GM18867 (cell line): Measurements from ENCODE around the gene CD14.
A peak's percentile ranks its signal among the peaks of the same experiment; 100 is the strongest.
"Not testable (repeated sequence)": the region's sequence is repeated elsewhere in the genome, so short reads cannot be mapped to it uniquely, and the experiment has no call there.

Experiments used
- ATAC-seq: cut with Tn5 transposase; IDR thresholded peaks from one replicate; pipeline ENCODE4 v1.9.1; 2021; ENCODE audit warnings: mild to moderate bottlenecking, moderate library complexity; ENCODE audit not compliant: unreplicated experiment

The CD14 gene

DNA sequence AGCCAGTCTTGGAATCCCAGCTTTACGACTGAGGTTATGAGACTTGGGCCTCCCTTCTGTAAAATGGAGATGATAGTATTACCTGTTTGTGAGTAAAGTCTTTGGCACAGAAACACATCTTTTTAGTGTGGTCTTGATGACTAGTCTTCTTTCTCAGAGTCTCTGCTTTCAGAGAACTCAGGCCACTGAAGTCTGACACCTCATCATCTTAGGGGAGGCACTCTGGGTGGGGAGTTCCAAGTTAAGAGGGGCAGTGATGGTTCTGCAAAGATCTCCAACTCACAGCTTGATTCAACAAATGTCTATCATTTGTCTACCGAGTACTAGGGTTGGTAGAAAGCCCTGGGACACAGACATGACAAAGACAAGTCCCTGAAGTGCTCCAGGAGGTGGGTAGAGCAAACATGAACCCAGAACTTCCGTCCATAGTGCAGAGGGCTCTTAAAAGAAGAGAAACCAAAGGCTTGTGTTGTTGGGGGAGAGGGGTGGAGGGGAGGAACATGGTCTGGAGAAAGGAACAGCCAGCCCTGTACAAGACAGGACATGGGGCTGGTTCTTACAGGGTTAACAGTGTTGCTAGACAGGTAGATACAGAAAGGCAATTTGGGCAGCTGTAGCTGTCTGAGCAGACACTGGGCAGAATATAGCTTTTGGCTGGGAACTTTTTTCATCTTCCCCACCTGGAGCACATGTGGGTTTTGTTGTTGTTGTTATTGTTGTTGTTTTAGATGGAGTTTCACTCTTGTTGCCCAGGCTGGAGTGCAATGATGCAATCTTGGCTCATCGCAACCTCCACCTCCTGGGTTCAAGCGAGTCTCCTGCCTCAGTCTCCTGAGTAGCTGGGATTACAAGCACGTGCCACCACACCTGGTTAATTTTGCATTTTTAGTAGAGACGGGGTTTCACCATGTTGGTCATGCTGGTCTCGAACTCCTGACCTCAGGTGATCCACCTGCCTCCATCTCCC, 2.6 kb upstream of the CD14 start:
- no peak for ATAC-seq

DNA sequence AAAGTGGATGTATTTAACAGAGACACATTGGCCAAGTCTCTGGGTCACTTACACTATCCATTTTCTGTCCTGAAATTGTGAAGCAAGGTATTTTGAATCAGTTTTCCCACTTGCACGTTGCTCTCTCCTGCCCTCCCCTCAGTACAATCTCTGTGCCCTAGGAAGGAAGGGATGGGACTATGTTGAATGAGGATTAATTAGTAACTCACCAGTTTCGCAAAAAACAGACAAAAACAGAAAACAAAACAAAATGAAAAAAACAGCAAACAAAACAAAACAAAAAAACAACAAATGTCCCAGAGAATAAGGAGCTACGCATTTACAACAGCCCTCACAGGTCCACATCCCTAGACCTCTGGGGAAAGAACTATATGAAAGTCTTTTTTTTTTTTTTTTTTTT, 1.1 kb upstream of the CD14 start:
- no peak for ATAC-seq

DNA sequence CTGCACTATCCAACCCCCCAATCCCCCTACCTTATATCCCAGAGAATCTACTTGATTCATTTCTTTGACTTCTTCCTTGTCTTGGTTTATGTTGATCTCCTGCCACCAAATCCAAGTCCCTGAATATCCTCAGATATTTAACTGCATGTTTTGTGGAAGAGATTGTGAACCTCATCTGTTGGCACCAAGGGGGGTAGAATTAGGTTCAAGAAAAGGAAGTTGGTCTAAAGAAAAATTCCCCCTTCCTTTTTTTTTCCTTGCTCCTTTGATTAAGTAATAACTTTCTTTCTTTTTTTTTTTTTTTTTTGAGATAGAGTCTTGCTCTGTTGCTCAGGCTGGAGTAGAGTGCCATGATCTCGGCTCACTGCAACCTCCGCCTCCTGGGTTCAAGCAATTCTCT, 526 bp upstream of the CD14 start:
- no peak for ATAC-seq

DNA sequence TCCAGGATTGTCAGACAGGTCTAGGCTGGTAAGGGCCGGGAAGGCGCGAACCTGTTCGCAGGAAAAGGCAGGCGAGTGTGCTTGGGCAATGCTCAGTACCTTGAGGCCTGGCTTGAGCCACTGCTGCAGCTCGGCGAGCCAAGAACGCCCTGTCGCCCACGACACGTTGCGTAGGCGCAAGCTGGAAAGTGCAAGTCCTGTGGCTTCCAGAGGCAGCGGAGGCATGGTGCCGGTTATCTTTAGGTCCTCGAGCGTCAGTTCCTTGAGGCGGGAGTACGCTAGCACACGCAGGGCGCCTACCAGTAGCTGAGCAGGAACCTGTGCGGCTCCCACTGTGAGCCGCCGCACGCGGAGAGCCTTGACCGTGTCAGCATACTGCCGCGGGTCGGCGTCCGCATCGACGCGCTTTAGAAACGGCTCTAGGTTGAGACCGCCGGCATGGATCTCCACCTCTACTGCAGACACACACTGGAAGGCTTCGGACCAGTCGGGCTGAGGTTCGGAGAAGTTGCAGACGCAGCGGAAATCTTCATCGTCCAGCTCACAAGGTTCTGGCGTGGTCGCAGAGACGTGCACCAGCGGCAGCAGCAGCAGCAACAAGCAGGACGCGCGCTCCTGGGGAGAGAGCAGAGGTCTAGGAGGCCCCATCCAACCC, 482 bp downstream of the CD14 start:
- ATAC-seq = peak; percentile 58

DNA sequence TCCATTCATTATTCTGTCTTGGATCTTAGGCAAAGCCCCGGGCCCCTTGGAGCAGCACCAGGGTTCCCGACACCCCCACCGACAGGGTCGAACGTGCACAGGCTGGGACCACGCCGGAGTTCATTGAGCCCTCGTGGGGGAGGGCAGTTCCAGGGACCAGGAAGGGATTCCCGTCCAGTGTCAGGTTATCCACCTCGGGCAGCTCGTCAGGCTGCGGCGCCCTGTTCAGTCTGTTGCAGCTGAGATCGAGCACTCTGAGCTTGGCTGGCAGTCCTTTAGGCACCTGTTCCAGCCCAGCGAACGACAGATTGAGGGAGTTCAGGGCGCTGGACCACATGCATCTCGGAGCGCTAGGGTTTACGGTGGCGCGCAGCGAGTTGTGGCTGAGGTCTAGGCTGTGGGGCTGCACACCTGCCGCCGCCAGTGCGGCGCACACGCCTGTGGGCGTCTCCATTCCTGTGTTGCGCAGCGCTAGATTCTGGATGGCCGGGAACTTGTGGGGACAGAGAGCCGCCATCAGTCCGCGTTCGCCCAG, 1.1 kb downstream of the CD14 start:
- ATAC-seq = peak; percentile 31

DNA sequence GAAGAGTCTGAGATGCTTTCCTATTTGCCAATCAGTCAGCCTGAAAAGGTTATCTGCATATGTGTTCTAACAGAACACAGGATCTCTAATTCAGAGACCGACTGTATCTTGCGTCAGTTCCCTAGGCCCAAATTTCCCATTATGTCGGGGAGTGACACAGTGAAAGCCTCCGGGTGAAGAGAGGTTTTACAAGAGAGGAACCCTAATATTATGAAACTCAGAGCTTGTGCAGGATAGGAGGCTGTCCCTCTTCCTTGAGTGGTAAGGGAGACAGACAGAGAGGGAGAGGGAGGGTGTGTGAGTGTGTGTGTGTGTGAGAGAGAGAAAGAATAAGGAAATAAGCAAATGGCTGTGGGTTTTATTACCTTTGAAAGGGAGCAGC, 1.9 kb downstream of the CD14 start:
- ATAC-seq = no peak

DNA sequence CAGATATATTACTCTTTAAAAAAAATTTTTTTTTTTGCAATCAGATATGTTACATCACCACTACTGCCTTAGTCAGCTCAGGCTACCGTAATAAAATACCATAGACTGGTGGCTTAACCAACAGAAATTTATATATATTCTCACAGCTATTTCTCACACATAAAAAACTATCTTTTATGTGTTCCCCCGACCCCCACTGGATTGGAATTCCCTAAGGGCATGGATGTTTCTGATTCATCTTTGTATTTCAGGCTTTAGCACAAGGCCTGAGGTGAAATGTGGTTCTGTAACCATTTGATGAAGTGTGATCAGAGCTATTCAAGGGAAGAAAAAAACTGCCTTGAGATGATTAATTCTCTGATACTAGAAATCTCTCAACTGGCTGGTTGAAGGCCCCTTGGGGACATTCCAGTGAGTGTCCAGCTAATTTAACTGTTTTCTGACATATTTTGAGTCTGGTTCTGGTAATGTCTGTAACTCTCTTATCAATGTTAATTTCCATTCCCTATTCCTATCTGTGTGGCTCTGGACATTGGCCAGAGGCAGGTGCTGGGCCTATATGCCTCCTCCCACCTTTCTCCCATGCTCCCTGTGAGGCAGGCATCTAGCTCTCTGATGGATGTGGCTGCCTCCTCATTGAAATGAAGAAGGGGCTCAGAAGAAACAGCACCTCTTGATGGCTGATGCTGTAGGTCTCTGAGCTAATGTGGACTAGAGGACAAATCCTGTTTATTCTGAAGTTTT, 2.5 kb downstream of the CD14 start:
- ATAC-seq = no peak

DNA sequence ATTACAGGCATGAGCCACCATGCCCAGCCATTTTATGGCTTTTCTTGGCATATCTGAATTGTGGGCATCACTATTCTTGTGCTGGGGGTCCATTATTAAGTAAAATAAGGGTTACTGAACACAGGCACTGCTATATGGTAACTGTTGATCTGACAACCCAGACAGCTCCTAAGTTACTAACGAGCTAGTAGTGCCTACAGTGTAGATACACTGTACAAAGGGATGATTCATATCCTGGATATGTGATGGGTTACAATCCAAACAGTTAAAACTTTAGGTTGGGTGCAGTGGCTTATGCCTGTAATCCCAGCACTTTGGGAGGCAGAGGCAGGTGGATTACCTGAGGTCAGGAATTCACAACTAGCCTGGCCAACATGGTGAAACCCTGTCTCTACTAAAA, 4.3 kb downstream of the CD14 start:
- no peak for ATAC-seq

DNA sequence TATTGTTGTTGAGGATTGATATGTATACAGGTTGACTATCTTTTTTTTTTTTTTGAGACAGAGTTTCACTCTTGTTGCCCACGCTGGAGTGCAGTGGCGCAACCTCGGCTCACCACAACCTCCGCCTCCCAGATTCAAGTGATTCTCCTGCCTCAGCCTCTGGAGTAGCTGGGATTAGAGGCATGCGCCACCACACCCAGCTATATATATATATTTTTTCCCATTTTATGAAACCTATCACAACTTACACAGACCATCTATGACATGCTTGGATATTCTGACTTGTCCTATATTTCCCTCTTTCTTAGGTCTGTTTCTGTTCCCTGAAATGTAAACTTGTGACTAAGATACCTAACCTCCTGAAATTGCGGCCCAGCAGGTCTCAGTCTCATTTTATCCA, 5.0 kb downstream of the CD14 start:
- ATAC-seq = no peak

DNA sequence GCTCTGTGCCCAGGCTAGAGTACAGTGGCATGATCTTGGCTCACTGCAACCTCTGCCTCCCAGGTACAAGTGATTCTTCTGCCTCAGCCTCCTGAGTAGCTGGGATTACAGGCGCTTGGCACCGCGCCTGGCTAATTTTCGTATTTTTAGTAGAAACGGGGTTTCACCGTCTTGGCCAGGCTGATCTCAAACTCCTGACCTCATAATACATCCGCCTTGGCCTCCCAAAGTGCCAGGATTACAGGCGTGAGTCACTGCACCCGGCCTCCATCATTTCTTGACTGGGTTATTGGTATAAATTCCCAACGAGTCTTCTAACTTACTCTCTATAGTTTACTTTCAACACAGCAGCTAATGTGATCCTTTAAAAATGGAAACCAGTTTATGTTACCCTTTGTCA, 8.1 kb downstream of the CD14 start:
- ATAC-seq = not testable (repeated sequence)

DNA sequence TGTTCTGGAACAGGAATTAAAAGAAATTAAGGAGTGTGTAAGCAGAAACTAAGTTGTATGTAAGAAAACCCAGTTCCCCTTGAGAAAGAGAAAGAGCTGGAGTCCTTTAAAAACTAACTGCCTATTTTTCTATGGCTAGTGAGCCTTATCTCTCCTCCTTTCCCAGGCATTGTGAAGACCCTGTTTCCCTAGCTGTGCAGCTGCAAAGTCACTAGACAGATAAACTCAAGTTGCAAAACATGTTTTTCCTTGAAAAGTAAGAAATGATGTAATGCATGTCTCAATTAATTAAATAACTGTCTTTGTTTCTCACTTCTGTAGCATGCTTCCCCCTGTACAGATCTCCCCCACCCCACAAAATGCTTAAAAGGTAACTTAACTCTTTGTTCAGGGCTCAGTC, 9.9 kb downstream of the CD14 start:
- not testable (repeated sequence) for ATAC-seq

DNA sequence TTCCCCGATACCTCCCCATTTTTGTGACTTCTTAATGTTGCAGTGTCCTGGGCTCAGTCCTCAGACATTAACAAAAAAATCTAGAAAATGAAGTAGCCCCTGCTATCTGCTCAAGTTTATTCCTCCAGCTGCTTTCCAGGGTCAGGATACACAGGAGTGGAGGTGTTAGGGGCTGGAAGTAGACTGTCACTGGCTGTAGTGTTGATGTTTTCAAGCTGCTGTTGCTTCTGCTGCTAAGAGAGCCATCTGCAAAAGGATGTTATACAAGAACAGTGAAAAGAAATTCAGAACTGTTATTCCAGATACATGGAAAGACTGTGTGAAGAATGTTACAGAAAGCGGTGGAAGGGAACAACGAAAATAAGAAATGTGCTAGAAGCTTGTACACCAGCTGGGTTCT, 10.7 kb downstream of the CD14 start:
- no peak for ATAC-seq

DNA sequence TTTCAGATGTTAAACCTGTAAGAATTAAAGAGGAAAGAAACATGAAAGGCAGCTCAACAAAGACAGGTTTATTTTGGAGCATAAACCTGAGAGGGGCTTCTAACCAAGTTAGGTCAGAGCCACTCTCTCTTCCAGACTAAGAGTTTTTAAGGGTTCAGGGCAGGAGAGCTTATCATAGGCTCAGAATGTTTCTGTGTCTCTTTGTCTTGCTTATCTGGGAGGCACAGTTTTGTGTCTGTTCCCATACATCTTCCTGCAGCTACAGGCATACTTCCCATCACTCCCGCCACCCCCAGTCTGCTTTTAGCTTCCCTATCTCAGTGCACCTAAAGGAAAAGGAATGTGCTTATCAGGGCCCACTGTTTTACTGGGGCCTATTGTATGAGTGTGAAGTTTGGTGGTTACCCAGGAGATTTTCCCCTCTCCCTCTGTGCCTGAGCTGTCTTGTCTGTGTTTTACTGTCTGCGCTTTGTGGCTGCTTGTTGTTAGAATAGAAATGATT, 21.9 kb downstream of the CD14 start:
- ATAC-seq = no peak

DNA sequence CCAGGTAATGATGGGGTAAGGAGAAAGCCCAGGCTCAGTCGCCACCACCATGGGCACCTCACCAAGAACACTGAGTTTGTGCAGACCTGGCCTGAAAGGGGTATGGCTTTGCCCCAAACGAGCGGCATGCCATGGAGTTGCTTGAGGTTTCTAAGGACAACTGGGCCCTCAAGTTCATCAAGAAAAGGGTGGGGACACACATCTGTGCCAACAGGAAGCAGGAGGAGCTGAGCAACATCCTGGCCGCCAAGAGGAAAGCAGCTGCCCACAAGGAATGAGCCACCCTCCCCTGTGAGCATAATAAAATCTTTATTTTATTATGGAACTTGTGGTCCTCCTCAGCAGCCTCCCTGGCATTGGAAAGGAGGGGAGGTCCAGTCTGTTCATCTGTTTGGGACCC, 23.8 kb downstream of the CD14 start:
- ATAC-seq = no peak

DNA sequence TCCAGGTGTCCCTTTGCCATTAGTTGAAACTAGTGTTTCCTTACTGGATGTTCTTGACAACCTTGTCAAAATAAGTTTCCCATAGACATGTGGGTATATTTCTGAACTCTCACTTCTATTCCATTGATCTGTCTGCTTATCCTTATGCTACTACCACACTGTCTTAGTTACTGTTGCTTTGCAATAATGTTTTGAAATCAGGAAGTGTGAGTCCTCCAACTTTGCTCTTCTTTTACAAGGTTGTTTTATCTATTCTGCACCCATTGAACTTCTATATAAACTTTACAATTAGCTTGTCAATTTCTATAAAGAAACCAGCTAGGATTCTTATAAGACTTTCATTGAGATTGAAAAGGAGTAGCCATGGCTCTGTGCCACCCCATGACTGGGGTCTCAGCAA, 24.3 kb downstream of the CD14 start:
- ATAC-seq = no peak

DNA sequence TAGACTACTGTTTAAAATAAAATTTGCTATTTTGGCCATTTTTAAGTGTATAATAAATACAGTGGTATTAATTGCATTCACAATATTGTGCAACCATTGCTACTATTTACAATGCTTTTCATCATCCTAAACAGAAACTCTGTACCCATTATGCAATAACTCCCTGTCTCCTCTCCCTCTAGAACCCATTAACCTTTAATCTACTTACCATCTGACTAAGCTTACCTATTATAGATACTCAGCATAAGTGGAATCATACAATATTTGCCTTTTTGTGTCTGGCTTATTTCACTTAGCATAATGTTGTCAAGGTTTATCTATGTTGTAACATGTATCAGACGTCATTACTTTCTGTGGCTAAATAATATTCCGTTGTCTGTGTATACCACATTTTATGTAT, 25.9 kb downstream of the CD14 start:
- no peak for ATAC-seq

DNA sequence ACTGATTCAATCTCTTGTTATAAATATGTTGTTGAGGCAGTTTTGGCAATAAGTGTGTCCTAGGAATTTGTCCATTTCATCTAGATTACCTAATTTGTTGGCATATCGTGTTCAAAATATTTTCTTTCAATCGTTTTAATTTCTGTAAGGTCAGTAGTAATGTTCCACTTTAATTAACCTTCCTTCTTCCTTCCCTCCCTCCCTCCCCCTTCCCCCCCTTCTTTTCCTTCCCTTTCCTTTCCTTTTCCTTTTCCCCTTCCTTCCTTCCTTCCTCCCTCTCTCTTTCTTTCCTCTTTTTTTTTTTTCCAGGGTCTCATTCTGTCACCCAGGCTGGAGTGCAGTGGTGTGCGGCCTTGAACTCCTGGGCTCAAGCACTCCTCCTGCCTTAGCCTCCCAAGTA, 27.1 kb downstream of the CD14 start:
- ATAC-seq = no peak

DNA sequence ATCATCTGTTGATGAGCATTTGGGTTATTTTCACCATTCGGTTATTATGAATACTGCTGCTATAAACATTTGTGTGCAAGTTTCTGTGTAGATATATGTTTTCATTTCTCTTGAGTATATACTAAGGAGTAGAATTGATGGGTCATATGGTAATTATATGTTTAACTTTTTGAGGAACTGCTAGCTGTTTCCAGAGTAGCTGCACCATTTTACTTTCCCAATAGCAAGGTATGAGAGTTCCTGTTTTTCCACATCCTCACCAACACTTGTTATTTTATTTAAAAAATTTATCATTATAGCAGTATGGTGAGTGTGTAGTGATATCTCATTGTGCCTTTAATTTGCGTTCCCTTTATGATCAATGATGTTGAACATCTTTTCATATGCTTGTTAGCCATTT, 29.2 kb downstream of the CD14 start:
- ATAC-seq = no peak

DNA sequence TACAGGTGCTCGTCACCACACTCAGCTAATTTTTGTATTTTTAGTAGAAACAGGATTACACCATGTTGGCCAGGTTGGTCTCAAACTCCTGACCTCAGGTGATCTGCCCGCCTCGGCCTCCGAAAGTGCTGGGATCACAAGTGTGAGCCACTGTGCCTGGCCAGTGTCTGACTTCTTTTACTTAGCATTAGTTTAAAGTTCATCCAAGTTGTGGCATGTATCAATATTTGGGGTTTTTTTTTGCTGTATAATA, 29.6 kb downstream of the CD14 start:
- ATAC-seq = not testable (repeated sequence)

DNA sequence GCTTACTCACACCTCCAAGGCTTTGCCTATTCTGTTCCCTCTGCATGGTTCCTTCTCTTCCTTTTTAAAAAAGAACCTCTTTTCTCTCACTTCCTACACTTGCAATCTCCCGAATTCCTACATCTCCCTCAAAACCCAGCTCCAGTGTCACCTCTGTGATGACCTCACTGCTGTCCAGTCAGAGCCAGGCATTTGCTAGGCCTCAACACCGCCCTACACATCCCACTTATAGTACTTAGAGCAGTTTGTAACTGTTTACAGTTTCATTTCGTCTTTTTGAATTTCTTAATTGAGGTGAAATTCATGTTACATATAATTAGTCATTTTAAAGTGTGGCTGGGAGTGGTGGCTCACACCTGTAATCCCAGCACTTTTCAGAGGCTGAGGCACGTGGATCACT, 30.8 kb downstream of the CD14 start:
- ATAC-seq = no peak

DNA sequence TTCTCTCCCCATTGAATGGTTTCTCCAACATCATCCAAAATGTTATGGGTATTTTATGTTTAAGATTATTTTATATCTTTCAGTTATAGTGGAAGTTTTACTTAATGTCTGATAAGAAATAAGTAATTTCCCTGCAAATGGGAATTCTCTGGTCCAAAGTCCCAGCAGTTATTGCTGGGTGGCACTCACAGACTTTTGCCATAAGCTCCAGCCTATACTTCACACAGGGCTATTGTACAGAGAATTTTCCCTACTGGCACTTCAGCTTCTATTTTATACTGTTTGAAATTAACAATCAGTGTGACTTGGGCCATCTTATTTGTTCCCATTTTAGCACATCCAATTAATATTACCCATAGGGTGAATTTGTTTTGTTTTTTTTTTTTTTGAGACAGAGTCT, 32.9 kb downstream of the CD14 start:
- no peak for ATAC-seq

DNA sequence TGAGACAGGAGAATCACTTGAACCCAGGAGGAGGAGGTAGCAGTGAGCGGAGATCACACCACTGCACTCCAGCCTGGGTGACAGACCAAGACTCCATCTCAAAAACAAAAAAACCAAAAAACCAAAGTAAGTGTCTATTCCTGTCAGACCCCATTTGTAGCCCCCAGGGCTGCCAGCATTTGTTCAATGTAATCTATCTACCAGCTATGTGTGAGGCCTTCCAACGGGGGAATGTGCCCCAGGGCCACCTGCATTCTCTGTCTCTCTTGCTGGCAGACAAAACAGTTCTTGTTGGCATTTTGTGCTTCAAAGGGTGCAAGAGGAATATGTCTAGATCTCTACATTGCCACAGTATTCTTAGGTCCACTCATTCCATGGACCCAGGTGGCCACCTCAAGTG, 34.1 kb downstream of the CD14 start:
- ATAC-seq = no peak
